ENCODE results near the gene ETFRF1.
A peak's percentile ranks its signal among the peaks of the same experiment; 100 is the strongest.

ETFRF1 gene

DNA sequence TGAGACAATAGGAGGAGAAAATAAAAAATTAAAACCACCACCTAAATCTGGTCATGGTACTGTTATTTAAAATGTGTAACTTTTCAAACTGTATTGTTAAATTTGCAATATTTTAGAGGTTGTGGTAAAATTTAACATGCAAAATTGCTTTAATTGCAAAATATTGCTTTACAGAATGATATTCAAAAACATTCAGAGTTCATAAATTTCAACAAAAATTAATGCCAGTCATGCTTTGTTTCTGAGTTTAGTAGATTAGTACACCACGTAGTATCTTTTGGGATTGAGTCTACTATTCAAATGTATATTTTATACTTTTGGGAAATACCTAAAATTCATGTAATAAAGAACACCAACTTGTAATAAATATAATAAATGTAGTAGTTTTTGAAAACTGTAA lies 18.3 kb downstream of the ETFRF1 start:
- DNase-seq (ENCODE audit: low read depth in 2 of 3, low spot score in 2 of 3) = no peak

DNA sequence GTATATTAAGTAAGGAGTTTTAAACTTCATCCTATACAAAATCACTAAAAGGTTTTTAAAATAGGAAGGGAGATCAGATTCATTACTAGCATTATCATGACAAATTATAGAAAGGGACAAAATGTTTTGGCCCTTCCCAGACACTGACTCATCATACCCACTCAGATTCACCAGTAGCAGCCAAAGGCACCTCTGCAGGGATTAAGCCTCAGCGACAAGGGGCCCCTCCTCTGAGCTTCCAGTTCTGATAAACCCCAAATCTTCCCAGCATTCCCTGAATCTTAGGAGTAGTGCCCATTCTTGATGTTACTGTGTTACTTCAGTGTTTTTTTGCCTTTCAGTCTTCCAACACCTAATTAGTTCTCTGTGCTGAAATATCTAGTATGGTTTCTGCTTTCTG lies 41.2 kb downstream of the ETFRF1 start:
- no peak for DNase-seq (ENCODE audit: low read depth in 2 of 3, low spot score in 2 of 3)

DNA sequence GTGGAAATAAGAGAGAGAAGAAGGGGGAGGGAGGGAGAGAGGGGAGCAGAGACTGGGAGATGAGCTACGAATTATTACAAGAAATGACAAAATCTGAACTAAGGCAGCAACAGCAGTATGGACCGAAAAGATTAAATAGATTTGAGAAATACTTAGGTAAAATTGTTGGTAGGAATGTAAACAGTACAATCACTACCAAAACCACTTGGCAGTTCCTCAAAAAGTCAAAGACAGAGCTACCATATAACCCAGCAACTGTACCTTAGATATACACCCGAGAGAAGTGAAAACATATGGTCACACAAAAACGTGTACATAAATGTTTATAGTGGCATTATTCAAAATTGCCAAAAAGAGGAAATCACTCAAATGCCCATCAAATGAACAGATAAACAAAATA lies 41.6 kb downstream of the ETFRF1 start:
- DNase-seq (ENCODE audit: low read depth in 2 of 3, low spot score in 2 of 3) = no peak

DNA sequence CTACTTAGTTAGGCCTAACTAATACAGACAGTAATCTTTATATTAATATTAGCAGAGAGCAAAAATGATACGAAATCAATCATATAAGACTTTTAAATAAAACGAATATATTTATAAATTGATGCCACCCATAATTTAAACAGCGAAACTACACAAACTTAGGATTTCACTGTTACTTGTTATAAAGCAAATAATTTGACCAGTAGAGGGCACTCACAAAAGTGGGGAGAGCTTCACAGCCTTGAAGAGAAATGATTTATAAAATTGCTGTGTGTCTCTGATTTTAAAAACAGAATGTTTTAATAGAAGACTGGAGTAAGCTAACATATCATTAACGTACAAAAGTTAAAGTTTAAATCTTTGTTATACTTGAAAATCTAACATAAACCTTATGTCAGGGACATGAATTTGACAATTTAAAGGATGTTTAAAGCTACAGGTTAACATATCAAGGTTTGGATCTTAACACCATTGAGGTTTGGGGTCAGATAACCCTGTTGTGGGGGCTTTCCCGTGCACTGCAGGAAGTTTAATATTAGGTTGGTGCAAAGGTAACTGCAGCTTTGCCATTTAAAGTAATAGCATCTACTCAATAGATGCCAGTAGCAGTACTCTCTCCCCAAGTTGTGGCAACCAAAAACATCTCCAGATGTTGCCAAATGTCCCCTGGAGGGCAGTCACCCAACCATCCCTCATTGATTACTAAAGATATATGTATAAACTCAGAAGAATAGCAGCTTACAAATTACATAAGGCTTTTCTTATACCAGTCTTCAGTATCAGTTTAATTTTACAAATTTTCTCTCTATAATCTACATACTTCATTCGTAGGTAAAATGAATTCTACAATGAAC lies 46.4 kb downstream of the ETFRF1 start:
- no peak for DNase-seq (ENCODE audit: low read depth in 2 of 3, low spot score in 2 of 3)

DNA sequence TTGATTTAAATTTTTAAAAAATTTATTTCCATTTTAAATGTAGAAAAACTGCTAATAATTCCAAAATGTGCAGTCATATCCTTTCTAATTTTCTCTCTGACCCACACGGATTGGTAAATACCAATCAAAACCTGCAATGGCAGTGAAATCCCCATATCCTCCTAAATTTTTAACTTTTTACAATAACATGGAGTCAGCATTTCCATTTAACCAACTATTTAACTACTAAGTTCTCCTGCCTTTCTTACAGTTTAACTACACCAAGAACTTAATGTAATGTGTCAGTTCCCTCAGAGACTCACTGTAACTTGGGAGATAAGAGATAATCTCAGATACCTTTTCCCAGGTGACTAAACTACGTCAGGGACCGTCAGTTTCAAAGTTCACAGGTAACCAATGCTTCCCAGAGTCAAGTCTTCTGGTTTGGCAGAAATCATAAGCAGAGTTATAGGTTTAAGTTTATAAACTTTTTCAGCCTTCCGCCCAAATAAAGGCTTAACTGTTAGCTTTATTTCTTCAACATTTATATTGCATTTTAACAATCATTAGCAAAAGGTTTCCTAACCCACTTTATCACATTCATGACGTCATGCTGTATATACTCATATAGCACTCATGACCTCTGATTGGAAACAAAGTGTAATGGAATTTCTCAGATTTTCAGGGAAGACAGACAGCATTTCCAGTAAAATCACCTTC lies 48.1 kb downstream of the ETFRF1 start:
- no peak for DNase-seq (ENCODE audit: low read depth in 2 of 3, low spot score in 2 of 3)

DNA sequence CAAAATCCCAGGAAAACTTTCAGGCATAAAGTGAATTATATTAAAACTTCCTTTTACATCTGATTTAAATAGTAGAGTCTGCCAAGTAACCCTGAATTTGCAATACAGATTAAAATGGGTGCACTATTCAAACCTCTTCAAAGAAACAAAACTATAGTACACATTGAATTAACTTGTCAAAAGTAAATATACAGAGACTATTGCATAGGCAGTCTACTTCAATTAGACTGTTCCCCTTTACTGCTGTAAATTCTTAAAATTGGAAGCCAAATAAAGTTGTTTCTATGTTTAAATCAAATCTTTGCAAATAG lies 48.6 kb downstream of the ETFRF1 start:
- DNase-seq (ENCODE audit: low read depth in 2 of 3, low spot score in 2 of 3) = no peak

DNA sequence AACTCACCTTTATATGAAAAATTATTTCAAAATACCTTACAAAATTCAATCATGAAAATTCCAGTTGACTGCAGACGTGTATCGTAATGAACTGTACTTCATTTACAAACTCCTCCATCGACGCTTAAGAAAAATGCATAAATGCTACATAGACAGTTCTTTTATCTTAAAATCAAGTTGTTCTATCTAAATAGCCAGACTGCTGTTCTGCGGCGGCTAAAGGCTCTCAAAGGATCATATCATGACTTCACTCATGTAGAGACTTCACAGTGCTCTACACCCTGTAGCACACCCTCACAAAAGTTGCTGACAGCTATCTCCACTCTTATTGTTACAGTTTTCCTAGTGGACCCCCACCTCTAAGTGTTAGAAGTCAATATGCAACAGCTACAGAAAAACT lies 50.5 kb downstream of the ETFRF1 start:
- no peak for DNase-seq (ENCODE audit: low read depth in 2 of 3, low spot score in 2 of 3)

DNA sequence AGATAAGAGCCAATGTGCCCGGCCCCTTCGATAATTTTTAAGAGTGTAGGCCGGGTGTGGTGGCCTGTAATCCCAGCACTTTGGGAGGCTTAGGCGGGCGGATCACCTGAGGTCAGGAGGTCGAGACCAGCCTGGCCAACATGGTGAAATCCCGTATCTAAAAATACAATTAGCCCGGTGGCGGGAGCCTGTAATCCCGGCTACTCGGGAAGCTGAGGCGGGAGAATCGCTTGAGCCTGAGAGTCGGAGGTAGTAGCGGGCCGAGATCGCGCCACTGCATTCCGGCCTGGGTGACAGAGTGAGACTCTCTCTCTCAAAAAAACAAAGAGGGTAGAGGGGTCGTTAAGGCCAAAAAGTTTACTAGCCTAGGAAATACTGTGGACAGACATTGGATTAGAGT lies 53.1 kb downstream of the ETFRF1 start:
- no peak for DNase-seq (ENCODE audit: low read depth in 2 of 3, low spot score in 2 of 3)

DNA sequence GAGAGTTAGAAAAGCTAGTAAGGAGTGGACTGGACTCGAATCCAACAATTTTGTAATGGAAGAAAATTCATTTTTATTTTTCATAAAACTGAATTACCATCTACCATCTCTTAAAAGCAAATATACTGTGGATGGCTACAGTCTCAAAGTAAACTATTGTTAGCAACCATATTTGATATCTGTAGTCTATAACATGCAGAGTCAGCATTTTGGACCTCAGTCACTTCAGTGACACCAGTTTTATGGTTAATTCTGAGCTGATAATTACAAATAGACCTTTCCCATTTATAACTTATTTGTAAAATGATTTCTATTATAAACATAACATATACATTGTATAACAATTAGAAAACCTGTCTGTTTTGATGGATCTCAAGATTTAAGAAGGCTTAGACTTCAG lies 53.7 kb downstream of the ETFRF1 start:
- DNase-seq (ENCODE audit: low read depth in 2 of 3, low spot score in 2 of 3) = no peak

DNA sequence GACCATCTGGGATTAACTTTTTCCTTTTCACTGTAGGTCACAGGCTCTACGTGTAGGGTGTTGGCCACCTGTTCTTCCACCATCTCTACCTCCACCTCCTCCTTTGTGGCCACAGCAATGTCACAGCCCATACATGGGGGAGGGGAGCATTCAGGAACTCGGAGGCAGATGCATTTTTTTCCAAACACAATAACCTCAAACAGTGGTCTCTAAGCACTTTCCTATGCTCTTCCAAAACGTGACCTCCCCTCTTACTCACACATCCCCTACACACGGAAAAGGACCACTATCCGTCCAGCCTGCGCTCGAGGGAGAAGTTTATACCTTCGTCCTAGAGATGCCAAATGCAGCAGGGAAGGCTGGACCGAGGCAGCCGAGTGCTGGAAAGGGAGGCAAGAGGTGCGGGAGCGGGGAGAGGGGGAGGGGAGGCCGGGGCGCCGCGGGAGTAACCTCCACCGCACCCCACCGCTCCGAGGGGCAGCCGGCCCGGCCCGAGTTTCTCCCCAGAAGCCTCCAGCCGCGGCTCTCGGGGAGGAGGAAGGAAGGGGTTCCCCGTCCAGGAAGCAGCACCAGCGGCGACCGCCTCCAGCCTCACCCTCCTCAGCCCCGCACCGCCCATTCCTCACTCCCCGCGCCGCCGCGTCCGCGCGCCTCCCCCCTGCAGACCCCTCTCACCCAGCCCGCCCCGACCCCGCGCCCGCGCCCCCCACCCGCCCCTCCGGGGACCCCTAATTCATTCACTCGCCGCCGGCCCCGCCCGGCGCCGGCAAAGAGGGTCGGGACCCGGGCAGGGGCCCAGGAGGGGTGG lies 55.1 kb downstream of the ETFRF1 start:
- DNase-seq (ENCODE audit: low read depth in 2 of 3, low spot score in 2 of 3) = peak in 2 of 3 experiments; percentile 19 to 22

DNA sequence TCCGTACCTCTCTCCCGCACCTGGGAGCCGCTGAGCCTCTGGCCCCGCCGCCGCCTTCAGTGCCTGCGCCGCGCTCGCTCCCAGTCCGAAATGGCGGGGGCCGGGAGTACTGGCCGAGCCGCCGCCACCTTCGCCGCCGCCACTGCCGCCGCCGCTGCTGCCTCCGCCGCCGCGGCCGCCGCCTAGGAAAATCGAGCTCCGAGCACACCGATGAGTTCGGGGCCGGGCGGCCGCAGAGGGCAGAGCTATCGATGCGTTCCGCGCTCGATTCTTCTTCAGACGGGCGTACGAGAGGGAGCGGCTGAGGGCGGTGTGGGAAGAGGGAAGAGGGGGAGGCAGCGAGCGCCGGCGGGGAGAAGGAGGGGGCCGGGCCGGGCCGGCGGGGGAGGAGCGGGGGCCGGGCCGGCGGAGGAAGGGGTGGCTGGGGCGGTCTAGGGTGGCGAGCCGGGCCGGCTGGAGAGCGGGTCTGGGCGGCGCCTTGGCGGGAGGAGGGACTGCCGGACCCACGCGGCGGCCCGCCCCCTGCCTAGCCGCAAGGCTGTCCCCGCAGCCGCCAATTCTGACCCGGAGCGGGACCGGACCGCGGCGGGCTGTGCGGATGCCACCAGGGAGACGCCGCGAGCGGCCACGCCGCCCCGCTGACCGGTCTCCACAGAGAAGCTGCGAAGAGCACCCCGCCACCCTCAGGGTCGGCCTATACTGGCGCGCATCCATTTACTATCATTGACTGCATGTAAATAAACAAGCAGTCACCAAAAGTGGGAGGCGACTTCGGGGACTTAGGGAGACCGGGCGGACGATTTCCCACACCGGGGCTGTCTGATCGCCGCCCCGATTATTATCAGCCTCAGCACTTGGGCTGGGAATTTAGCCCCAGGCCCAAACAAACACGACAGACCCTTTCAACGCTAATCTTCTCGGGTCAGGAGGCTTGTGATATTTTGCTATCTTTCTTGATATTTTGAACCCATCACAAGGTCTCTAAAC lies 56.0 kb downstream of the ETFRF1 start, which contains the start of gene KRAS:
KRAS (minus strand) TSS at position 186 of the 987 bp plus-strand sequence.
- peak; percentile 65 to 74 (median 69) for DNase-seq (ENCODE audit: low read depth in 2 of 3, low spot score in 2 of 3)

DNA sequence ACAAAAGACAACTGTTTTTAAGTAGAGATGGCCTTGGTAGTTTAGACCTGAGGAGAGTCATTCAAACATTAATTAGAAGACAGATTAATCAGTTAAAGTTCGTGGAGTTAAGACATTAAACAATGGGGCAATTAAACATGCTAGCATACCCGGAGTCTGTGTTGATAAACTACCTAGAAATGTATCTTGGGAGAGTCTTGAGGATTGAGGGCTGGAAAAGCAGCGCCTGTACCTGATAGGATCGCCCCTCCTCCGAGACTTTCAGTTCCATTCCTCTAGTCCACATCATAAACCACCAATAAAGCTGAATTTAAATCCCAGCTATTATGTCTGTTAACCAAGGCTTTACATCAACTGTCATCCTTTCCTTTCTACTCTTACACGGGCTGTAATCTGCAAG lies 56.7 kb downstream of the ETFRF1 start:
- DNase-seq (ENCODE audit: low read depth in 2 of 3, low spot score in 2 of 3) = no peak

DNA sequence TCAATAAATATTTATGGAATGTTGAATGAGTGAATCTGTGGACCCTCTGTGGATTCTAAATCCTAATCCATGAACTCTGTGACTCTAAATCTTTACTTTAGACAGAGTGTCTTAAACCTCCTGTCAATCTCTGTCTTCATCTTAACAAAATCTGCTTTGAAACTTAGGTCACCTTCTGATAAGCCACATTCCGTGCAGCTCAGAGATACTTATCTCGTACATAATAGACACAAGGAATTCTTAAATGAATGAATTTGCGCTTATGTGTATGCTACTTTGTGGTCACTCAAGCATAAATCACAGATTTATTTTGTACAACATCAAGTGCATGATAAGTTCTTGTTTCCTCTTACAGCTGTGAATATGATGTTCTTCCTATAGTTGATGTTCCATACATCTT lies 57.9 kb downstream of the ETFRF1 start:
- DNase-seq (ENCODE audit: low read depth in 2 of 3, low spot score in 2 of 3) = no peak

DNA sequence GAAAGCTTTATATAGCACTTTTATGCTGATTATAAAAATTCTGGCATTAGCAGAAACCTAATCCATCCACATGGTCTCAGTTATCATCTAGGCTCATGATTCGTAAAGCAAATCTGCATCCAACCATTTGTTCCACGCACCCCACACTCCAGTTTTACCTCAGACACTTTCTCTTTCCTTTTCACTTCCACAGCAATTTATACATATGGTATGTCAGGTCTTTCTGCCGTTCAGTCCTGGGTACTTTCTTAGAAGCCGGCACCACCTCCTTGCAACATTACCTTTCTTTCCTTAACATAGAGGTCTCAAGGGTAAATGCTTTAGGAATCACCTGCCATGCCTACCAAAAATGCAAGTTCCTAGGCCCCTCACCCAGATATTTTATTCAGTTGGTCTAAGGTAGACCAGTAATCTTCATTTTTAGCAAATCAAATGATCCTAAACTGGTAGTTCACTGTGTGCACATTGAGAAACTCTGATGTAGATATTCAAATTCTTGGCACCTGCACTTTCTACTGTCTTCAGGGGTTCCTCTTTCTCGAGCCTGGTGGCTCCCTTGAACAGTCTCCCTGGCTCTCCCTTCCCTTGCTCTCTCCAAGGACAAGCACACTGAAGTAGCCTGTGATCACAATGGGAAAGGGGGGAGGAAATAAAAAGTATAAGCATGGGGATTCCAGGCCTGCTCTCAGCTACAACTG lies 58.5 kb downstream of the ETFRF1 start:
- no peak for DNase-seq (ENCODE audit: low read depth in 2 of 3, low spot score in 2 of 3)

DNA sequence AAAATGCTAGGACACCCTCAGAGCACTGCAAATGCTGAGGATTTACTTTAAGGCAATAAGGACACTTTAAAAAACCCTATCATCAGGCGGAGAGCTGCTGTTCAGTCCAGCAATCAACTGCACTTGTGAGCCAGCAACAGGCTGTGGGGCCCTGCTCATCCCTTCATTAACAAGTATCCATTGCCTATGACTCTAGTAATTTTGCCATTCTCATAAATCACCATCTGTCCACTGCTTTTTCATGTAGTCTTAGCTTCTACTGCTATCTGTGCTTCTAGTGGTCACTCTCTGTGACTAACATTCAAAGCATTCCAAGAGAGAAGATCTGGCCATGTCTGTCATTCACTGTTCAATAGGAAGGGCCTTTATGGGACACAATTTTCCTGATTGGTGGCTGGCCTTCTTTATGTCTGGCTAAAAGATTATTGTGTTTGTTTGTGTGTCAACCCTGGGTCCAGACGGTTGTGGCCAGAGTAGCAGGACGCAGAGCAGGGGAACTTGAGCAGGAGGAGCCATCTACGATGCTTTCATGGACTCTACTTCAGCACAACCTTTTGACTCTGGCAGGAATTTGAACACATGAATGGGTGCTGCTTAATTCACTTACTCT lies 59.3 kb downstream of the ETFRF1 start:
- DNase-seq (ENCODE audit: low read depth in 2 of 3, low spot score in 2 of 3) = no peak
